Endothelial cell of umbilical vein (primary cell): ENCODE data around the gene BMP2K. TPM values are rescaled to one million over a fixed set of nuclear protein-coding genes. Genes with fewer than 3 reads are reported as not detected.

Source experiments
- BruUV-seq: library from RNA; stranded (reverse); fragments of 400-500 nt; replicated peaks from 2 replicates; lab custom pipeline; 2021; lab: Mats Ljungman, UMichigan
- CTCF ChIA-PET: fragments of 300-600, 350-600 bp; sonication (Branson Sonifier 250); formaldehyde crosslinking; loops from one replicate; lab custom pipeline; 2021; ENCODE audit warnings: antibody characterized with exemption, inconsistent platforms; lab: Charles Lee
- POLR2A ChIA-PET: fragments of 300-600, 350-600 bp; sonication (Branson Sonifier 250); formaldehyde crosslinking; loops from one replicate; lab custom pipeline; 2021; ENCODE audit warnings: antibody characterized with exemption, inconsistent platforms; lab: Charles Lee
- DNase-seq: peaks from one replicate; pipeline ENCODE4 v3.0.0-alpha.2; 2011; ENCODE audit warnings: low read depth, low spot score
- FAIRE-seq: peaks from 2 replicates; lab custom pipeline; 2011; peaks lifted over from hg19 to GRCh38; lab: Jason Lieb, UNC
- H2AFZ ChIP-seq: 2 replicates; pipeline ENCODE4 v1.6.0; 2012; ENCODE audit warnings: low read depth, low read length, control low read depth, inconsistent platforms
- H3K27ac ChIP-seq: 2 replicates; pipeline ENCODE4 v1.5.1; 2011; ENCODE audit warnings: low read depth, mild to moderate bottlenecking, control low read depth, low read length, moderate library complexity; ENCODE audit not compliant: insufficient read depth
- H3K27me3 ChIP-seq, 2 experiments: 2 replicates each; pipeline versions ENCODE4 v1.6.0 to v1.6.1; 2011; ENCODE audit warnings: low read length in 2 of 2, mixed read lengths in 1 of 2; ENCODE audit not compliant: control insufficient read depth in 2 of 2, insufficient read depth in 2 of 2
- H3K36me3 ChIP-seq, 2 experiments: 2 replicates in 1 of 2; 3 replicates in 1 of 2; pipeline ENCODE4 v1.5.1; 2011; ENCODE audit warnings: low read length in 2 of 2, mild to moderate bottlenecking in 1 of 2, moderate library complexity in 1 of 2; ENCODE audit not compliant: control insufficient read depth in 2 of 2, insufficient read depth in 2 of 2; ENCODE audit errors: extremely low read depth in 1 of 2
- H3K4me1 ChIP-seq: 3 replicates; pipeline ENCODE4 v1.5.1; 2011; ENCODE audit warnings: mild to moderate bottlenecking, low read length; ENCODE audit not compliant: control insufficient read depth, insufficient read depth; ENCODE audit errors: extremely low read depth
- H3K4me2 ChIP-seq: 2 replicates; pipeline ENCODE4 v1.6.1; 2011; ENCODE audit warnings: low read length, control low read depth, mixed read lengths; ENCODE audit not compliant: insufficient read depth
- H3K4me3 ChIP-seq, 3 experiments: fragments of 200-600 bp in 1 of 3; sonication (generic), shearing (Covaris generic) in 1 of 3; replicated peaks in 1 of 3; 2 replicates each; pipeline ENCODE4 v1.5.1; 2011 to 2016; ENCODE audit warnings: control low read depth in 3 of 3, low read length in 3 of 3, mild to moderate bottlenecking in 2 of 3, inconsistent platforms in 1 of 3, low read depth in 1 of 3, moderate library complexity in 1 of 3; ENCODE audit not compliant: insufficient read depth in 1 of 3
- H3K79me2 ChIP-seq: 2 replicates; pipeline ENCODE4 v1.6.0; 2012; ENCODE audit warnings: low read length, inconsistent platforms; ENCODE audit not compliant: control insufficient read depth, insufficient read depth
- H3K9ac ChIP-seq: replicated peaks from 2 replicates; pipeline ENCODE3; 2011; ENCODE audit warnings: low read length, control low read depth; ENCODE audit not compliant: insufficient read depth; ENCODE audit errors: extremely low read depth
- H3K9me1 ChIP-seq: replicated peaks from 3 replicates; pipeline ENCODE4 v1.6.0; 2011; ENCODE audit warnings: mild to moderate bottlenecking, low read length; ENCODE audit not compliant: control insufficient read depth, insufficient read depth; ENCODE audit errors: extremely low read depth
- H3K9me3 ChIP-seq: replicated peaks from 2 replicates; pipeline ENCODE4 v1.5.1; 2012; ENCODE audit warnings: low read length, inconsistent platforms; ENCODE audit not compliant: control insufficient read depth, insufficient read depth
- H4K20me1 ChIP-seq: replicated peaks from 2 replicates; pipeline ENCODE3; 2011; ENCODE audit warnings: mild to moderate bottlenecking, low read length; ENCODE audit not compliant: control insufficient read depth, insufficient read depth; ENCODE audit errors: extremely low read depth
- EZH2 ChIP-seq: IDR thresholded peaks from 2 replicates; pipeline ENCODE4 v1.6.1; 2012; ENCODE audit warnings: borderline replicate concordance, low read depth, mild to moderate bottlenecking, moderate library complexity, low read length, inconsistent platforms; ENCODE audit not compliant: severe bottlenecking
- FOS ChIP-seq: IDR thresholded peaks from 2 replicates; pipeline ENCODE4 v1.6.1; 2011; ENCODE audit warnings: mild to moderate bottlenecking, low read length, moderate library complexity, borderline replicate concordance; ENCODE audit not compliant: insufficient read depth
- GATA2 ChIP-seq: IDR thresholded peaks from 2 replicates; pipeline ENCODE4 v1.7.0; 2011; ENCODE audit warnings: low read depth, mild to moderate bottlenecking, moderate library complexity, mixed read lengths, low read length; ENCODE audit not compliant: insufficient read length, insufficient read depth
- JUN ChIP-seq: IDR thresholded peaks from 2 replicates; pipeline ENCODE4 v1.6.1; 2011; ENCODE audit warnings: borderline replicate concordance, low read depth; ENCODE audit not compliant: insufficient read length, insufficient read depth
- MYC ChIP-seq: IDR thresholded peaks from one replicate; pipeline ENCODE4 v1.6.1; 2011; ENCODE audit warnings: mild to moderate bottlenecking, low read depth, low read length
- POLR2A ChIP-seq: IDR thresholded peaks from 2 replicates; pipeline ENCODE4 v1.6.1; 2012; ENCODE audit warnings: low read depth, mild to moderate bottlenecking, control low read depth, low read length
- POLR2AphosphoS5 ChIP-seq: IDR thresholded peaks from 2 replicates; pipeline ENCODE4 v1.6.1; 2012; ENCODE audit warnings: low read depth, mild to moderate bottlenecking, control low read depth, low read length, moderate library complexity; ENCODE audit not compliant: insufficient read depth
- dilution Hi-C: fragments of 300-500 bp; cut with MboI; formaldehyde crosslinking; loops from one replicate; pipeline ENCODE4 v1.15.0; 2019; ENCODE audit warnings: low sequenced_read_pairs; ENCODE audit not compliant: extremely low pct_ligation_motif_present
- intact Hi-C: fragments of 100-400 bp; cut with micrococcal nuclease; formaldehyde crosslinking; loops from one replicate; pipeline ENCODE4 v1.10.0; 2022
- polyA plus RNA-seq, 4 experiments: library from polyadenylated mRNA; depleted of rRNA in 3 of 4; stranded (reverse) in 3 of 4; unstranded in 1 of 4; fragments of >200 nt; gene quantifications; 2 replicates each; pipeline versions ENCODE4 v1.2.1 to v1.2.3, GENCODE V29; 2011 to 2012; ENCODE audit warnings: missing spikeins in 1 of 4
- total RNA-seq: library from RNA; stranded (reverse); gene quantifications from 2 replicates; pipeline ENCODE4 v1.2.3, GENCODE V29; 2021
- TF ChIP-seq, protein P1 (sequence below), 2 donors: IDR thresholded peaks; 1 replicate in 1 of 2; 2 replicates in 1 of 2; pipeline ENCODE4 v1.5.1; 2011; ENCODE audit warnings: low read length in 2 of 2, mild to moderate bottlenecking in 2 of 2, moderate library complexity in 2 of 2, control low read depth in 1 of 2, inconsistent platforms in 1 of 2, low read depth in 1 of 2; ENCODE audit not compliant: insufficient read depth in 1 of 2; ENCODE audit errors: extremely low read depth in 1 of 2
- TF ChIP-seq, protein P2 (sequence below): IDR thresholded peaks from 2 replicates; pipeline ENCODE4 v1.6.1; 2011; ENCODE audit not compliant: insufficient read depth, insufficient read length

Gene BMP2K
- total and polyA plus RNA-seq, 2 donors (not counting 3 experiments of a cell fraction or from before 2014, with no cell fraction given), result 16.1 to 37.9 TPM

DNA sequence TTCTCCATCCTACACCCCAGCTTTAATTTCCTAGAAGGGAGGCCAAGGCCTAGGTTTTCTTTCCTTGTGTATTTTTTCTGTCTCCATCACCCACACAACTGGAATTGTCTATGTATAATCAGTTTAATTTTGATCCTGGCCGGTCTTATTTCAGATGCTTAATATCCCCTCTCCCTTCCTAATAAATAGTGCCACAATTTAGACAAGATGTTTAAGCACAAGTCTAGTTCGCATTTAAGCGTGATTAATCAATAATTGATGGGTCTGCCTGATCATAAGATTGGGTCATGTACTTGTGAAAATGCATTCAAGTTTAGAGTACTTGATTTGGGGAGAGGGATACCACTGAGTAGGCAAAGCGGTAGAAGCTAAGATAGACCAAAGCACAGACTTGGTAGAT lies 2.4 kb downstream of the BMP2K start:
- DNase-seq, result no peak
- no peak overlapping the region for H3K27ac ChIP-seq
- POLR2A ChIA-PET, result no interaction called here
- no peak for FAIRE-seq
- TF ChIP-seq JUN (no peak), POLR2A (no peak), POLR2AphosphoS5 (no peak), GATA2 (no peak), EZH2 (no peak), FOS (no peak), MYC (no peak)
- TF ChIP-seq, protein P1, sequence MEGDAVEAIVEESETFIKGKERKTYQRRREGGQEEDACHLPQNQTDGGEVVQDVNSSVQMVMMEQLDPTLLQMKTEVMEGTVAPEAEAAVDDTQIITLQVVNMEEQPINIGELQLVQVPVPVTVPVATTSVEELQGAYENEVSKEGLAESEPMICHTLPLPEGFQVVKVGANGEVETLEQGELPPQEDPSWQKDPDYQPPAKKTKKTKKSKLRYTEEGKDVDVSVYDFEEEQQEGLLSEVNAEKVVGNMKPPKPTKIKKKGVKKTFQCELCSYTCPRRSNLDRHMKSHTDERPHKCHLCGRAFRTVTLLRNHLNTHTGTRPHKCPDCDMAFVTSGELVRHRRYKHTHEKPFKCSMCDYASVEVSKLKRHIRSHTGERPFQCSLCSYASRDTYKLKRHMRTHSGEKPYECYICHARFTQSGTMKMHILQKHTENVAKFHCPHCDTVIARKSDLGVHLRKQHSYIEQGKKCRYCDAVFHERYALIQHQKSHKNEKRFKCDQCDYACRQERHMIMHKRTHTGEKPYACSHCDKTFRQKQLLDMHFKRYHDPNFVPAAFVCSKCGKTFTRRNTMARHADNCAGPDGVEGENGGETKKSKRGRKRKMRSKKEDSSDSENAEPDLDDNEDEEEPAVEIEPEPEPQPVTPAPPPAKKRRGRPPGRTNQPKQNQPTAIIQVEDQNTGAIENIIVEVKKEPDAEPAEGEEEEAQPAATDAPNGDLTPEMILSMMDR (IDR thresholded peaks at IDR 0.05; ENCODE audit: extremely low read depth in 1 of 2, insufficient read depth in 1 of 2, low read depth in 1 of 2, low read length in 2 of 2), result no peak
- TF ChIP-seq, protein P2, sequence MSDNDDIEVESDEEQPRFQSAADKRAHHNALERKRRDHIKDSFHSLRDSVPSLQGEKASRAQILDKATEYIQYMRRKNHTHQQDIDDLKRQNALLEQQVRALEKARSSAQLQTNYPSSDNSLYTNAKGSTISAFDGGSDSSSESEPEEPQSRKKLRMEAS, result no peak
- H3K4me3 ChIP-seq, result peak overlapping the region in 1 of 3 experiments; percentile 22
- H3K79me2 ChIP-seq, result peaks cover 70% of the 10 kb centered on the region
- no peaks in the 10 kb centered on the region for H3K9me3 ChIP-seq
- H3K4me1 ChIP-seq, result peaks cover 24% of the 10 kb centered on the region
- H3K27me3 ChIP-seq, result no peaks in the 10 kb centered on the region
- H3K9me1 ChIP-seq, result no peaks in the 10 kb centered on the region
- CTCF ChIA-PET, result interaction anchor here (2.6 to 2.8 kb wide), 2 partner anchors 133 to 166 kb away, joined by 17 to 28 read pairs; no protein-coding TSS in a partner anchor
- no peak overlapping the region for H2AFZ ChIP-seq
- no peak overlapping the region for H3K9ac ChIP-seq
- H4K20me1 ChIP-seq, result peaks cover 8% of the 10 kb centered on the region
- intact Hi-C loops, result loop anchor here (5.0 kb wide), 2 partner anchors 84 to 226 kb away; partner anchors contain the start of gene ANXA3
- H3K4me2 ChIP-seq, result peak overlapping the region; percentile 91
- no TSS peak for BruUV-seq
- H3K36me3 ChIP-seq, result no peaks in the 10 kb centered on the region
- dilution Hi-C loops, result no loop called here
